Endothelial cell of umbilical vein (primary cell): ENCODE data around the gene SEMA4A.

Source experiments
- EZH2 ChIP-seq: IDR thresholded peaks from 2 replicates; pipeline ENCODE4 v1.6.1; 2012; ENCODE audit warnings: borderline replicate concordance, low read depth, mild to moderate bottlenecking, moderate library complexity, low read length, inconsistent platforms; ENCODE audit not compliant: severe bottlenecking
- FOS ChIP-seq: IDR thresholded peaks from 2 replicates; pipeline ENCODE4 v1.6.1; 2011; ENCODE audit warnings: mild to moderate bottlenecking, low read length, moderate library complexity, borderline replicate concordance; ENCODE audit not compliant: insufficient read depth
- GATA2 ChIP-seq: IDR thresholded peaks from 2 replicates; pipeline ENCODE4 v1.7.0; 2011; ENCODE audit warnings: low read depth, mild to moderate bottlenecking, moderate library complexity, mixed read lengths, low read length; ENCODE audit not compliant: insufficient read length, insufficient read depth
- JUN ChIP-seq: IDR thresholded peaks from 2 replicates; pipeline ENCODE4 v1.6.1; 2011; ENCODE audit warnings: borderline replicate concordance, low read depth; ENCODE audit not compliant: insufficient read length, insufficient read depth
- MYC ChIP-seq: IDR thresholded peaks from one replicate; pipeline ENCODE4 v1.6.1; 2011; ENCODE audit warnings: mild to moderate bottlenecking, low read depth, low read length
- POLR2A ChIP-seq: IDR thresholded peaks from 2 replicates; pipeline ENCODE4 v1.6.1; 2012; ENCODE audit warnings: low read depth, mild to moderate bottlenecking, control low read depth, low read length
- POLR2AphosphoS5 ChIP-seq: IDR thresholded peaks from 2 replicates; pipeline ENCODE4 v1.6.1; 2012; ENCODE audit warnings: low read depth, mild to moderate bottlenecking, control low read depth, low read length, moderate library complexity; ENCODE audit not compliant: insufficient read depth
- TF ChIP-seq, protein P1 (sequence below), 2 donors: IDR thresholded peaks; 1 replicate in 1 of 2; 2 replicates in 1 of 2; pipeline ENCODE4 v1.5.1; 2011; ENCODE audit warnings: low read length in 2 of 2, mild to moderate bottlenecking in 2 of 2, moderate library complexity in 2 of 2, control low read depth in 1 of 2, inconsistent platforms in 1 of 2, low read depth in 1 of 2; ENCODE audit not compliant: insufficient read depth in 1 of 2; ENCODE audit errors: extremely low read depth in 1 of 2
- TF ChIP-seq, protein P2 (sequence below): IDR thresholded peaks from 2 replicates; pipeline ENCODE4 v1.6.1; 2011; ENCODE audit not compliant: insufficient read depth, insufficient read length

DNA sequence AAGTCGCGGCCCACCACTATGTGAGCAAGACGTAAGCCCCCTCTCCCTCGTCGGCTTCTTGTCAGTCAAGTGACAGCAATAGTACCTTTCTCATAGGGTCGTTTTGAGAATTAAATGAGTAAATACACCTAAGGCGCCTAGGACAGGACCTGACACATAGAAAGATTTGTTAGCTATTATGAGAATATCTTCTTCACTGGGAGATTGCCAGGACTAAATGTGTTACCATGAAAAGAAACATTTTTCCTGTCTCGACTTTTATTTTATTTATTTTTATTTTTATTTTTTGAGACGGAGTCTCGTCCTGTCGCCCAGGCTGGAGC is 60.2 kb downstream of the SEMA4A start:
- TF ChIP-seq, protein P1, sequence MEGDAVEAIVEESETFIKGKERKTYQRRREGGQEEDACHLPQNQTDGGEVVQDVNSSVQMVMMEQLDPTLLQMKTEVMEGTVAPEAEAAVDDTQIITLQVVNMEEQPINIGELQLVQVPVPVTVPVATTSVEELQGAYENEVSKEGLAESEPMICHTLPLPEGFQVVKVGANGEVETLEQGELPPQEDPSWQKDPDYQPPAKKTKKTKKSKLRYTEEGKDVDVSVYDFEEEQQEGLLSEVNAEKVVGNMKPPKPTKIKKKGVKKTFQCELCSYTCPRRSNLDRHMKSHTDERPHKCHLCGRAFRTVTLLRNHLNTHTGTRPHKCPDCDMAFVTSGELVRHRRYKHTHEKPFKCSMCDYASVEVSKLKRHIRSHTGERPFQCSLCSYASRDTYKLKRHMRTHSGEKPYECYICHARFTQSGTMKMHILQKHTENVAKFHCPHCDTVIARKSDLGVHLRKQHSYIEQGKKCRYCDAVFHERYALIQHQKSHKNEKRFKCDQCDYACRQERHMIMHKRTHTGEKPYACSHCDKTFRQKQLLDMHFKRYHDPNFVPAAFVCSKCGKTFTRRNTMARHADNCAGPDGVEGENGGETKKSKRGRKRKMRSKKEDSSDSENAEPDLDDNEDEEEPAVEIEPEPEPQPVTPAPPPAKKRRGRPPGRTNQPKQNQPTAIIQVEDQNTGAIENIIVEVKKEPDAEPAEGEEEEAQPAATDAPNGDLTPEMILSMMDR (IDR thresholded peaks at IDR 0.05; ENCODE audit: extremely low read depth in 1 of 2, insufficient read depth in 1 of 2, low read depth in 1 of 2, low read length in 2 of 2) = no peak
- TF ChIP-seq POLR2A = no peak
- no peak for TF ChIP-seq JUN
- TF ChIP-seq POLR2AphosphoS5 = no peak
- no peak for TF ChIP-seq MYC
- no peak for TF ChIP-seq EZH2
- TF ChIP-seq, protein P2, sequence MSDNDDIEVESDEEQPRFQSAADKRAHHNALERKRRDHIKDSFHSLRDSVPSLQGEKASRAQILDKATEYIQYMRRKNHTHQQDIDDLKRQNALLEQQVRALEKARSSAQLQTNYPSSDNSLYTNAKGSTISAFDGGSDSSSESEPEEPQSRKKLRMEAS = no peak
- no peak for TF ChIP-seq GATA2
- no peak for TF ChIP-seq FOS
